ENCODE measurements around the gene MAPK12.

DNA sequence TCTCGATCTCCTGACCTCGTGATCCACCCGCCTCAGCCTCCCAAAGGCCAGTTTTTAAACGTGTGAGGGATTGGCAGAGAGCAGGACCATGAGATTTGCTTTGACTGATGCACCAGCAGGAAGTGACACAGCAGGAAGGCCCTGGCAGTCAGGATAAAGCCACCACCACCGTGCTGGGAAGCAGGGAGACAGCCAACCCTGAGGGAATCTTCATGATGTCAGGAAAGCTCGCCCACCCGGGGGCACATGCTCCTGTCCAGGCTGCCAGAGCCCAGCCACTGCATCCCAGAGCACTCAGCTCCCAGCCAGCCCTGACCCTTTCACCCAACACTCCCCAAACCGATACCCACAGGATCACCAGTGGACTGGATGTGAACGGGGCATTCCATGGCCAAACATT, 22.7 kb downstream of the MAPK12 start:
- TF ChIP-seq, protein P1, sequence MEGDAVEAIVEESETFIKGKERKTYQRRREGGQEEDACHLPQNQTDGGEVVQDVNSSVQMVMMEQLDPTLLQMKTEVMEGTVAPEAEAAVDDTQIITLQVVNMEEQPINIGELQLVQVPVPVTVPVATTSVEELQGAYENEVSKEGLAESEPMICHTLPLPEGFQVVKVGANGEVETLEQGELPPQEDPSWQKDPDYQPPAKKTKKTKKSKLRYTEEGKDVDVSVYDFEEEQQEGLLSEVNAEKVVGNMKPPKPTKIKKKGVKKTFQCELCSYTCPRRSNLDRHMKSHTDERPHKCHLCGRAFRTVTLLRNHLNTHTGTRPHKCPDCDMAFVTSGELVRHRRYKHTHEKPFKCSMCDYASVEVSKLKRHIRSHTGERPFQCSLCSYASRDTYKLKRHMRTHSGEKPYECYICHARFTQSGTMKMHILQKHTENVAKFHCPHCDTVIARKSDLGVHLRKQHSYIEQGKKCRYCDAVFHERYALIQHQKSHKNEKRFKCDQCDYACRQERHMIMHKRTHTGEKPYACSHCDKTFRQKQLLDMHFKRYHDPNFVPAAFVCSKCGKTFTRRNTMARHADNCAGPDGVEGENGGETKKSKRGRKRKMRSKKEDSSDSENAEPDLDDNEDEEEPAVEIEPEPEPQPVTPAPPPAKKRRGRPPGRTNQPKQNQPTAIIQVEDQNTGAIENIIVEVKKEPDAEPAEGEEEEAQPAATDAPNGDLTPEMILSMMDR (IDR thresholded peaks at IDR 0.05): no peak
- TF ChIP-seq POLR2AphosphoS5 (IDR thresholded peaks at IDR 0.05; ENCODE audit: low read depth, low read length) (no peak), SIN3A (IDR thresholded peaks at IDR 0.05; ENCODE audit: borderline replicate concordance, insufficient read depth, low read depth, low read length) (no peak)
- TF ChIP-seq, protein P2, sequence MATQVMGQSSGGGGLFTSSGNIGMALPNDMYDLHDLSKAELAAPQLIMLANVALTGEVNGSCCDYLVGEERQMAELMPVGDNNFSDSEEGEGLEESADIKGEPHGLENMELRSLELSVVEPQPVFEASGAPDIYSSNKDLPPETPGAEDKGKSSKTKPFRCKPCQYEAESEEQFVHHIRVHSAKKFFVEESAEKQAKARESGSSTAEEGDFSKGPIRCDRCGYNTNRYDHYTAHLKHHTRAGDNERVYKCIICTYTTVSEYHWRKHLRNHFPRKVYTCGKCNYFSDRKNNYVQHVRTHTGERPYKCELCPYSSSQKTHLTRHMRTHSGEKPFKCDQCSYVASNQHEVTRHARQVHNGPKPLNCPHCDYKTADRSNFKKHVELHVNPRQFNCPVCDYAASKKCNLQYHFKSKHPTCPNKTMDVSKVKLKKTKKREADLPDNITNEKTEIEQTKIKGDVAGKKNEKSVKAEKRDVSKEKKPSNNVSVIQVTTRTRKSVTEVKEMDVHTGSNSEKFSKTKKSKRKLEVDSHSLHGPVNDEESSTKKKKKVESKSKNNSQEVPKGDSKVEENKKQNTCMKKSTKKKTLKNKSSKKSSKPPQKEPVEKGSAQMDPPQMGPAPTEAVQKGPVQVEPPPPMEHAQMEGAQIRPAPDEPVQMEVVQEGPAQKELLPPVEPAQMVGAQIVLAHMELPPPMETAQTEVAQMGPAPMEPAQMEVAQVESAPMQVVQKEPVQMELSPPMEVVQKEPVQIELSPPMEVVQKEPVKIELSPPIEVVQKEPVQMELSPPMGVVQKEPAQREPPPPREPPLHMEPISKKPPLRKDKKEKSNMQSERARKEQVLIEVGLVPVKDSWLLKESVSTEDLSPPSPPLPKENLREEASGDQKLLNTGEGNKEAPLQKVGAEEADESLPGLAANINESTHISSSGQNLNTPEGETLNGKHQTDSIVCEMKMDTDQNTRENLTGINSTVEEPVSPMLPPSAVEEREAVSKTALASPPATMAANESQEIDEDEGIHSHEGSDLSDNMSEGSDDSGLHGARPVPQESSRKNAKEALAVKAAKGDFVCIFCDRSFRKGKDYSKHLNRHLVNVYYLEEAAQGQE (IDR thresholded peaks at IDR 0.05; ENCODE audit: insufficient read depth in 1 of 2, low read depth in 2 of 2, low read length in 1 of 2): no peak
